HEK293 (cell line): ENCODE results near the gene SMIM36.

ENCODE experiments used
- ZNF174 ChIP-seq: fragments of 450-650 bp; formaldehyde crosslinking; IDR thresholded peaks from 2 replicates; pipeline ENCODE4 v1.5.0; 2017; ENCODE audit warnings: missing biosample characterization, mild to moderate bottlenecking, missing genetic modification characterization
- ZNF610 ChIP-seq: fragments of 450-650 bp; formaldehyde crosslinking; IDR thresholded peaks from 2 replicates; pipeline ENCODE4 v1.5.1; 2016; ENCODE audit warnings: missing biosample characterization, missing genetic modification characterization, borderline replicate concordance
- TF ChIP-seq, protein P1 (sequence below): fragments of 450-650 bp; formaldehyde crosslinking; IDR thresholded peaks from 2 replicates; pipeline ENCODE4 v1.5.1; 2016; ENCODE audit warnings: missing biosample characterization, missing genetic modification characterization

DNA sequence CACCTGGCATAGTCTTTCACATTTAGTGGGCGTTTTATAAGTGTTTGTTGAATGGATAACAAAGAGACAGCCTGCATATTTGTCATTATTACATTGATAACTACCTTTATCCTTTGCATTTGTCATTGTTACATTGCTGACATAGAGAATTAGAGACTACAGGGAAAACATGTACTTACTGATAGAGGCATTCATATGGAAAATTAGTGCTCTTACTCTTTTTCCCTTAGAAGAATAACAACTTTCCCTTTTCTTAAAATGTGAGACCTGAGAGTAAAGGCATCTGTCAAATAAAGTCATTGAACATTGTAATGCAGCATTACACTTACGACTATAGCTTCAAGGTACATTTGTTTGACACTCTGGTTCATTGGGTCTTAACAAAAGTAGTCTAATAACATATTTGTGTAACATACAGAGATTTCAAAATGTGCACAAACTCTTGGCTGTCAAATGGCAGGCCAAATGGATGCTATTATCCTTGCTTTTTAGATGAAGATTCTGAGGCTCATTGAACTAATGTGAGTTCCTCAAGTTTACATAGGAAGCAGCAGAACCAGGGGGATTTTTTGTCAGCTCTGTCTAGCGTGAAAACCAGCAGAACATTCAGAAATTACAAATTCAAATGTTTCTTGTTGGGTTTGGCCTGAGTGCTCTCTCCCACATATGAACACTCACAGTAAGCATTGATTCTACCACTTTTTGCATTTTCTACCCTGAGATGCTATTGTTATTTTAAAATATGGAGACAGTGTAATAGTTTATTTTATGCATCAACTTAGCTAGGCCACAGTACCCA, 28.5 kb downstream of the SMIM36 start:
- TF ChIP-seq, protein P1, sequence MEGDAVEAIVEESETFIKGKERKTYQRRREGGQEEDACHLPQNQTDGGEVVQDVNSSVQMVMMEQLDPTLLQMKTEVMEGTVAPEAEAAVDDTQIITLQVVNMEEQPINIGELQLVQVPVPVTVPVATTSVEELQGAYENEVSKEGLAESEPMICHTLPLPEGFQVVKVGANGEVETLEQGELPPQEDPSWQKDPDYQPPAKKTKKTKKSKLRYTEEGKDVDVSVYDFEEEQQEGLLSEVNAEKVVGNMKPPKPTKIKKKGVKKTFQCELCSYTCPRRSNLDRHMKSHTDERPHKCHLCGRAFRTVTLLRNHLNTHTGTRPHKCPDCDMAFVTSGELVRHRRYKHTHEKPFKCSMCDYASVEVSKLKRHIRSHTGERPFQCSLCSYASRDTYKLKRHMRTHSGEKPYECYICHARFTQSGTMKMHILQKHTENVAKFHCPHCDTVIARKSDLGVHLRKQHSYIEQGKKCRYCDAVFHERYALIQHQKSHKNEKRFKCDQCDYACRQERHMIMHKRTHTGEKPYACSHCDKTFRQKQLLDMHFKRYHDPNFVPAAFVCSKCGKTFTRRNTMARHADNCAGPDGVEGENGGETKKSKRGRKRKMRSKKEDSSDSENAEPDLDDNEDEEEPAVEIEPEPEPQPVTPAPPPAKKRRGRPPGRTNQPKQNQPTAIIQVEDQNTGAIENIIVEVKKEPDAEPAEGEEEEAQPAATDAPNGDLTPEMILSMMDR (tag by site-specific recombination) = no peak
- no peak for TF ChIP-seq ZNF610 (tag by site-specific recombination)
- TF ChIP-seq ZNF174 (tag by site-specific recombination) = no peak
